Breast epithelium (tissue), 4 donors: ENCODE measurements around the gene ARHGAP15. TPM values are rescaled to one million over a fixed set of nuclear protein-coding genes. Genes with fewer than 3 reads are reported as not detected.

Experiments used
- DNase-seq, 2 donors: peaks; one replicate each; pipeline ENCODE4 v3.0.0-alpha.2; 2019; ENCODE audit warnings: low spot score in 2 of 2
- H3K27ac ChIP-seq, 2 donors: fragments of 200-600 bp; sonication (generic) in 1 of 2; one replicate each; pipeline ENCODE4 v1.5.1; 2016 to 2019; ENCODE audit warnings: mild to moderate bottlenecking in 1 of 2
- H3K27me3 ChIP-seq, 2 donors: fragments of 200-600 bp; sonication (generic) in 1 of 2; one replicate each; pipeline versions ENCODE4 v1.5.1 to v1.6.0; 2017 to 2019; ENCODE audit warnings: control low read depth in 1 of 2, mild to moderate bottlenecking in 1 of 2
- H3K36me3 ChIP-seq: fragments of 200-600 bp; one replicate; pipeline ENCODE4 v1.5.1; 2019
- H3K4me1 ChIP-seq, 2 donors: fragments of 200-600 bp; sonication (generic); one replicate each; pipeline ENCODE4 v1.5.1; 2016 to 2019; ENCODE audit warnings: control low read depth in 1 of 2
- H3K4me3 ChIP-seq, 3 donors: fragments of 200-600 bp; sonication (generic); 1 replicate in 2 of 3; 2 replicates in 1 of 3; pipeline ENCODE4 v1.5.1; 2016 to 2019; ENCODE audit warnings: mild to moderate bottlenecking in 3 of 3, moderate library complexity in 2 of 3
- H3K9me3 ChIP-seq, 2 donors: fragments of 200-600 bp; sonication (generic) in 1 of 2; one replicate each; pipeline ENCODE4 v1.5.1; 2016 to 2019; ENCODE audit warnings: control low read depth in 1 of 2
- CTCF ChIP-seq, 3 donors: fragments of 450-650 bp; IDR thresholded peaks; one replicate each; pipeline ENCODE4 v1.5.1; 2016 to 2017; ENCODE audit warnings: antibody characterized with exemption in 3 of 3, mild to moderate bottlenecking in 3 of 3, moderate library complexity in 3 of 3
- POLR2A ChIP-seq: fragments of 450-650 bp; IDR thresholded peaks from one replicate; pipeline ENCODE4 v1.6.1; 2016; ENCODE audit warnings: antibody characterized with exemption, mild to moderate bottlenecking, moderate library complexity
- POLR2AphosphoS5 ChIP-seq, 3 donors: sonication (generic); formaldehyde crosslinking; IDR thresholded peaks; one replicate each; pipeline ENCODE4 v1.6.1; 2017; ENCODE audit warnings: antibody characterized with exemption in 3 of 3
- intact Hi-C: fragments of 100-400 bp; cut with DNase I; formaldehyde crosslinking; loops from one replicate; pipeline ENCODE4 v1.15.1; 2023; ENCODE audit warnings: low total_unique reads
- total RNA-seq, 3 donors: library from RNA; depleted of rRNA; stranded (reverse); fragments of >200 nt; gene quantifications; one replicate each; pipeline ENCODE4 v1.1.0, GENCODE V29; 2016

Gene ARHGAP15
- total RNA-seq, 3 donors from 2014 or later: 8.9 to 13.4 (median 10.7) TPM

- Histone ChIP-seq H3K9me3 (no peaks in the 10 kb centered on the region), H3K4me1 (no peaks in the 10 kb centered on the region), H3K27ac (no peak overlapping the region), H3K4me3 (no peak overlapping the region), H3K27me3 (no peaks in the 10 kb centered on the region), H3K36me3 (no peaks in the 10 kb centered on the region)
- intact Hi-C loops: no loop called here
- TF ChIP-seq POLR2A (no peak), POLR2AphosphoS5 (IDR thresholded peaks at IDR 0.05) (no peak), CTCF (IDR thresholded peaks at IDR 0.05) (no peak)
- DNase-seq: no peak
Observed at GRCh38 chr2:143223556-143223955, 94.3 kb downstream of the ARHGAP15 start.

- Histone ChIP-seq H3K9me3 (no peaks in the 10 kb centered on the region), H3K4me1 (no peaks in the 10 kb centered on the region), H3K36me3 (no peaks in the 10 kb centered on the region), H3K4me3 (no peak overlapping the region), H3K27me3 (no peaks in the 10 kb centered on the region), H3K27ac (no peak overlapping the region)
- intact Hi-C loops: no loop called here
- no peak for DNase-seq
- no peak for TF ChIP-seq CTCF (IDR thresholded peaks at IDR 0.05)
- TF ChIP-seq POLR2AphosphoS5 (IDR thresholded peaks at IDR 0.05): no peak
- TF ChIP-seq POLR2A: no peak
Observed at GRCh38 chr2:143225931-143226330, 96.7 kb downstream of the ARHGAP15 start.

- intact Hi-C loops: no loop called here
- no peak overlapping the region for H3K4me3 ChIP-seq
- no peaks in the 10 kb centered on the region for H3K36me3 ChIP-seq
- H3K27ac ChIP-seq: no peak overlapping the region
- H3K27me3 ChIP-seq: no peaks in the 10 kb centered on the region
- TF ChIP-seq POLR2AphosphoS5 (IDR thresholded peaks at IDR 0.05) (no peak), POLR2A (no peak), CTCF (IDR thresholded peaks at IDR 0.05) (no peak)
- H3K4me1 ChIP-seq: no peaks in the 10 kb centered on the region
- no peak for DNase-seq
- H3K9me3 ChIP-seq: no peaks in the 10 kb centered on the region
Observed at GRCh38 chr2:143226714-143227541, 97.7 kb downstream of the ARHGAP15 start.

GRCh38 chr2:143229411-143229810 lies 100.2 kb downstream of the ARHGAP15 start:
- intact Hi-C loops: no loop called here
- TF ChIP-seq CTCF (IDR thresholded peaks at IDR 0.05) (no peak), POLR2AphosphoS5 (IDR thresholded peaks at IDR 0.05) (no peak), POLR2A (no peak)
- H3K4me1 ChIP-seq: no peaks in the 10 kb centered on the region

GRCh38 chr2:143229952-143230351 lies 100.7 kb downstream of the ARHGAP15 start:
- TF ChIP-seq POLR2A (no peak), POLR2AphosphoS5 (IDR thresholded peaks at IDR 0.05) (no peak), CTCF (IDR thresholded peaks at IDR 0.05) (no peak)

More at GRCh38 chr2:143229411-143229810, 100.2 kb downstream of the ARHGAP15 start:
- Histone ChIP-seq H3K27me3 (no peaks in the 10 kb centered on the region), H3K4me3 (no peak overlapping the region), H3K27ac (no peak overlapping the region), H3K36me3 (no peaks in the 10 kb centered on the region), H3K9me3 (peaks cover 5 to 15% of the 10 kb centered on the region in 2 donors)
- no peak for DNase-seq

More at GRCh38 chr2:143229952-143230351, 100.7 kb downstream of the ARHGAP15 start:
- peaks cover 5 to 15% of the 10 kb centered on the region in 2 donors for H3K9me3 ChIP-seq
- H3K4me3 ChIP-seq: no peak overlapping the region
- no peak for DNase-seq
- intact Hi-C loops: no loop called here
- no peaks in the 10 kb centered on the region for H3K27me3 ChIP-seq
- H3K36me3 ChIP-seq: no peaks in the 10 kb centered on the region
- no peak overlapping the region for H3K27ac ChIP-seq
- no peaks in the 10 kb centered on the region for H3K4me1 ChIP-seq
